GM19238 (cell line): ENCODE measurements around the gene RFC1.
A peak's percentile ranks its signal among the peaks of the same experiment; 100 is the strongest.
"Not testable (repeated sequence)": the region's sequence is repeated elsewhere in the genome, so short reads cannot be mapped to it uniquely, and the experiment has no call there.

Source experiments
- DNase-seq: peaks from one replicate; pipeline ENCODE4 v3.0.0; 2011; ENCODE audit warnings: low spot score; ENCODE audit not compliant: insufficient read length

Gene RFC1

GRCh38 chr4:39365830-39366771, at the start of gene RFC1:
Gene RFC1 (minus strand): TSS chr4:39366362. CDS start chr4:39366241, 121 bp downstream.
- peak; percentile 77 for DNase-seq

- DNase-seq: no peak
Measured at GRCh38 chr4:39415678-39416283, 49.6 kb upstream of the RFC1 start.

GRCh38 chr4:39411561-39411960, 45.4 kb upstream of the RFC1 start:
- not testable (repeated sequence) for DNase-seq

- DNase-seq: no peak
Measured at GRCh38 chr4:39410415-39410814, 44.3 kb upstream of the RFC1 start.

- DNase-seq: no peak
Measured at GRCh38 chr4:39407584-39407885, 41.4 kb upstream of the RFC1 start.

- DNase-seq: no peak
Measured at GRCh38 chr4:39406763-39407583, 40.8 kb upstream of the RFC1 start, which contains the start of gene KLB. Gene KLB (plus strand): TSS chr4:39406930. CDS start chr4:39406950, 20 bp downstream.

- DNase-seq: not testable (repeated sequence)
Measured at GRCh38 chr4:39401640-39402039, 35.5 kb upstream of the RFC1 start.

- no peak for DNase-seq
Measured at GRCh38 chr4:39394706-39395105, 28.5 kb upstream of the RFC1 start.

GRCh38 chr4:39390603-39391002, 24.4 kb upstream of the RFC1 start:
- DNase-seq: no peak

- no peak for DNase-seq
Measured at GRCh38 chr4:39384563-39384962, 18.4 kb upstream of the RFC1 start.

- no peak for DNase-seq
Measured at GRCh38 chr4:39383690-39384089, 17.5 kb upstream of the RFC1 start.

GRCh38 chr4:39375478-39375877, 9.3 kb upstream of the RFC1 start:
- no peak for DNase-seq

GRCh38 chr4:39371209-39371608, 5.0 kb upstream of the RFC1 start:
- DNase-seq: not testable (repeated sequence)

GRCh38 chr4:39369301-39369700, 3.1 kb upstream of the RFC1 start:
- DNase-seq: no peak

GRCh38 chr4:39367166-39367565, 1.0 kb upstream of the RFC1 start:
- no peak for DNase-seq

GRCh38 chr4:39365360-39365759, 802 bp downstream of the RFC1 start:
- no peak for DNase-seq

GRCh38 chr4:39363773-39364393, 2.3 kb downstream of the RFC1 start:
- DNase-seq: no peak

- no peak for DNase-seq
Measured at GRCh38 chr4:39362827-39363226, 3.3 kb downstream of the RFC1 start.

- DNase-seq: not testable (repeated sequence)
Measured at GRCh38 chr4:39360611-39361010, 5.6 kb downstream of the RFC1 start.

GRCh38 chr4:39357002-39357401, 9.2 kb downstream of the RFC1 start:
- peak; percentile 35 for DNase-seq

GRCh38 chr4:39354254-39354552, 12.0 kb downstream of the RFC1 start:
- no peak for DNase-seq
